Measurements from ENCODE around the gene MAT2A.
"Not testable (repeated sequence)": the region's sequence is repeated elsewhere in the genome, so short reads cannot be mapped to it uniquely, and the experiment has no call there.

MAT2A gene

GRCh38 chr2:85547859-85548607 lies 9.1 kb downstream of the MAT2A start:
- DNase-seq (ENCODE audit: low spot score), result no peak

GRCh38 chr2:85548608-85548900 lies 9.6 kb downstream of the MAT2A start:
- no peak for DNase-seq (ENCODE audit: low spot score)

- DNase-seq (ENCODE audit: low spot score), result no peak
Observed at GRCh38 chr2:85549095-85549494, 10.1 kb downstream of the MAT2A start.

GRCh38 chr2:85549826-85550225 lies 10.9 kb downstream of the MAT2A start:
- no peak for DNase-seq (ENCODE audit: low spot score)

GRCh38 chr2:85550486-85550885 lies 11.5 kb downstream of the MAT2A start:
- no peak for DNase-seq (ENCODE audit: low spot score)

GRCh38 chr2:85551698-85552678 lies 13.0 kb downstream of the MAT2A start:
- DNase-seq (ENCODE audit: low spot score), result peak; percentile 83

GRCh38 chr2:85553184-85553583 lies 14.2 kb downstream of the MAT2A start:
- no peak for DNase-seq (ENCODE audit: low spot score)

- no peak for DNase-seq (ENCODE audit: low spot score)
Observed at GRCh38 chr2:85554980-85555612, 16.1 kb downstream of the MAT2A start.

GRCh38 chr2:85557130-85557529 lies 18.2 kb downstream of the MAT2A start:
- DNase-seq (ENCODE audit: low spot score), result no peak

- DNase-seq (ENCODE audit: low spot score), result no peak
Observed at GRCh38 chr2:85558160-85558559, 19.2 kb downstream of the MAT2A start.

GRCh38 chr2:85560403-85560726 lies 21.4 kb downstream of the MAT2A start:
- not testable (repeated sequence) for DNase-seq (ENCODE audit: low spot score)

- no peak for DNase-seq (ENCODE audit: low spot score)
Observed at GRCh38 chr2:85560812-85561279, 21.9 kb downstream of the MAT2A start.

GRCh38 chr2:85561280-85562212 lies 22.6 kb downstream of the MAT2A start, which contains the start of gene GGCX:
GGCX (minus strand) TSS chr2:85561493; CDS start chr2:85561428, 65 bp downstream.
- peak; percentile 96 for DNase-seq (ENCODE audit: low spot score)

- DNase-seq (ENCODE audit: low spot score), result no peak
Observed at GRCh38 chr2:85564144-85564563, 25.2 kb downstream of the MAT2A start.

- DNase-seq (ENCODE audit: low spot score), result no peak
Observed at GRCh38 chr2:85566265-85566664, 27.3 kb downstream of the MAT2A start.

GRCh38 chr2:85575739-85576138 lies 36.8 kb downstream of the MAT2A start:
- no peak for DNase-seq (ENCODE audit: low spot score)

- no peak for DNase-seq (ENCODE audit: low spot score)
Observed at GRCh38 chr2:85577063-85577385, 38.1 kb downstream of the MAT2A start.

GRCh38 chr2:85577386-85578242 lies 38.6 kb downstream of the MAT2A start, which contains the start of gene VAMP8:
VAMP8 (plus strand) TSS chr2:85577586; CDS start chr2:85577647, 61 bp downstream.
- DNase-seq (ENCODE audit: low spot score), result no peak

GRCh38 chr2:85578243-85579180 lies 39.5 kb downstream of the MAT2A start:
- DNase-seq (ENCODE audit: low spot score), result peak; percentile 60
